ENCODE measurements around the gene CUX1. TPM values are rescaled to one million over a fixed set of nuclear protein-coding genes. Genes with fewer than 3 reads are reported as not detected.
"Not testable (repeated sequence)": the region's sequence is repeated elsewhere in the genome, so short reads cannot be mapped to it uniquely, and the experiment has no call there.

CUX1 gene
- total RNA-seq, 1 experiment from 2014 or later, result 49.8 TPM

DNA sequence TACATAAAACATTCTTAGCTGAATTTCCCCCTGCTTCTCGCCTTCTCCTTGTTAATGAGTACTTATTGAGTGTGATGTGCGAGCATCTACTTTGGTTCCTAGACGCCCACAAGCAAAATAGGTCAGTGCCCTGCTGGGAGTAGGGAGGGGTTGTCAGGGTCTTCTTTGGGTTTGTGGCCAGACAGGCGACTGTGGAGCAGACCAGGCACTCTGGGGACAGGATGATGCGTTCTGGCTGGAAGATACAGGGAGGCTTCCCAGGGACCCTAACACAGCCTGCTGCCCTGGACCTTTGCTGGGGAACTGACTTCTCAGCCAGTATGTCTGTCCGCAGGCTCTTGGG is 227.2 kb downstream of the CUX1 start:
- Histone ChIP-seq H3K36me3 (no peaks in the 10 kb centered on the region), H3K4me1 (replicated peaks) (peaks cover 30% of the 10 kb centered on the region), H3K4me3 (no peak overlapping the region), H3K27me3 (replicated peaks) (no peaks in the 10 kb centered on the region), H3K9me3 (replicated peaks) (no peaks in the 10 kb centered on the region), H3K27ac (no peak overlapping the region)
- peak in 1 of 2 experiments; percentile 7 for DNase-seq (ENCODE audit: low read depth in 1 of 2, low spot score in 2 of 2)

DNA sequence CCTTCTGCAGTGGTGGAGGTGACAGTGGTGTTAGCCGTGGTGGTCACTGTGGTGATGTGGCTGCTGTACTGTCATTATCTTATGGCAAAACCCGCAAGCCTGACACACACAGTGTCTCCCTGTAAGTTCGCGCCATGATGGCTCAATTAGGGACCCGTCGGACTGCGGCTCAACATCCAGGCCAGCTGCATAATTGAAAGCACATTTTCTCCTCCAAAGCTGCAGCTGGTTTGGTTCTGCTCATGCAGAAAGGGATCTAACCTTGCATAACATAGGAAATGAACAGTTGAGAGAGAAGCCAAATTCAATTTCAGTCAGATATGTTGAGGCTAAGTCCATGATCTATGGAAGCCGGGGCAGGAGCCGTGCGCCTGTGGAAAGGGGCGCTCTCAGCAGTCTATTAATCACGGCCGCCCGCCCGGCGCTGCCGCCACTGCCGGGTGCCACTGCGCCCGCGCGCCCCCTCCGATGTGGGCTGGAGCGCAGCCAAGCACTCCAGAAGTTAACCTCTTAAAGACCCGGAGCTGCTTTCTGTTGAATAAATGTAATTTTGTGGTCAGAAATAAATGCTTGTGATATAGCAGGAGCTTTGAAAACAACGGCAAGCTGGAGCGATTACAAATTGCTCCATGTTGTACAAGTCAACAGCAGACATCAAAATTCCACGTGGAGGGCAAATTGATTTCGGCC is 227.7 kb downstream of the CUX1 start:
- Histone ChIP-seq H3K9me3 (replicated peaks) (no peaks in the 10 kb centered on the region), H3K36me3 (no peaks in the 10 kb centered on the region), H3K27ac (no peak overlapping the region), H3K4me1 (replicated peaks) (peaks cover 30% of the 10 kb centered on the region), H3K27me3 (replicated peaks) (no peaks in the 10 kb centered on the region), H3K4me3 (no peak overlapping the region)
- DNase-seq (ENCODE audit: low read depth in 1 of 2, low spot score in 2 of 2), result peak; percentile 74 to 78

DNA sequence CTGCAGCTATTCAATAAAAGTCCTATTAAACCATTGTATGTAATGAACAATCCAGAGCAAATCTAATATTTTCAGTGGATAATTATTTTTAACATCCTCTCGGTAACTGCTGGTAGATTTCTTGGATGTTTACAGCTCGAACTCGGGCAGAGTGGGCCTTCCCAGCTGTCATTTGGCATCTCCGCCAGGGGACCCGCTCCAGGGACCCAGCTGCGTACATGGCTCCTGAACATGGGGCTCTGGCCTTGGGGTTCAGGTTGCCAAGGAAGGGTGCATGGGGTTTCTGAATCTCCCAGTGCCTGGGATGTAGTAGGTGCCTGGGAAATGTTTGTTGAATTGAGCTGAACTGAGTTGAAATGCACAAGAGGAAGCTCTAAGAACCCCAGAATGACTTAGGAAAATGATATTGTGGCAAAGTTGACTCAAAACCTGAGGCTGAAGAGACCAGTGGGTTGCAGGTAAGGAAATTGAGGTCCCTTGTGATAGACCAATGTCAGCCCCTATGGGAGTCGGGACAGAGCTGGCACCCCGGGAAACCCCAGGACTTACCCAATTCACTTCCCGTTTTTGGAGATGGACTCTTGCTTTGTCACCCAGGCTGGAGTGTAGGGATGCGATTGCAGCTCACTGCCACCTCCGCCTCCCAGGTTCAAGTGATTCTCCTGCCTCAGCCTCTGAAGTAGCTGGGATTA is 228.4 kb downstream of the CUX1 start:
- Histone ChIP-seq H3K4me3 (no peak overlapping the region), H3K36me3 (no peaks in the 10 kb centered on the region), H3K9me3 (replicated peaks) (no peaks in the 10 kb centered on the region), H3K27me3 (replicated peaks) (no peaks in the 10 kb centered on the region), H3K27ac (no peak overlapping the region), H3K4me1 (replicated peaks) (peaks cover 30% of the 10 kb centered on the region)
- DNase-seq (ENCODE audit: low read depth in 1 of 2, low spot score in 2 of 2), result no peak

- Histone ChIP-seq H3K27ac (no peak overlapping the region), H3K4me1 (replicated peaks) (peaks cover 30% of the 10 kb centered on the region), H3K4me3 (no peak overlapping the region), H3K27me3 (replicated peaks) (no peaks in the 10 kb centered on the region), H3K36me3 (no peaks in the 10 kb centered on the region), H3K9me3 (replicated peaks) (no peaks in the 10 kb centered on the region)
- no peak for DNase-seq (ENCODE audit: low read depth in 1 of 2, low spot score in 2 of 2)
Observed at GRCh38 chr7:102046373-102047117, 229.1 kb downstream of the CUX1 start.

DNA sequence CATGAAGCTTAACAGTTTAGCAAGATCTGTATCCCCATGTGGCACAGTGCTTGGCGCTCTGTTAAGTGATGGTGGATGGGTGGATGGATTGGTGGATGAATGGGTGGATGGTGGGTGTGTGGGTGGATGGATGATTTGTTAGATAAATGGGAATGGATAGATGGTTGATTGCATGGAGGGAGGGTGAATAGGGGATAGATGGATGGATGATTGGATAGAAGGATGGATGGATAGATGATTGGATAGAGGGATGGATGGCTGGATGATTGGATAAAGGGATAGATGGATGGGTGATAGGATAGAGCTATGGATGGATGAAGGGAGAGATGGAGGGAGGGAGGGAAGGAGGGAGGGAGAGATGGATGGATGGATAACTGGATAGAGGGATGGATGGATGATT is 229.7 kb downstream of the CUX1 start:
- peaks cover 25% of the 10 kb centered on the region for H3K4me1 ChIP-seq (replicated peaks)
- H3K36me3 ChIP-seq, result no peaks in the 10 kb centered on the region
- H3K4me3 ChIP-seq, result no peak overlapping the region
- H3K27me3 ChIP-seq (replicated peaks), result no peaks in the 10 kb centered on the region
- no peaks in the 10 kb centered on the region for H3K9me3 ChIP-seq (replicated peaks)
- H3K27ac ChIP-seq, result no peak overlapping the region
- DNase-seq (ENCODE audit: low read depth in 1 of 2, low spot score in 2 of 2), result no peak

- H3K36me3 ChIP-seq, result no peaks in the 10 kb centered on the region
- no peaks in the 10 kb centered on the region for H3K9me3 ChIP-seq (replicated peaks)
Observed at GRCh38 chr7:102049765-102050164, 232.3 kb downstream of the CUX1 start.

DNA sequence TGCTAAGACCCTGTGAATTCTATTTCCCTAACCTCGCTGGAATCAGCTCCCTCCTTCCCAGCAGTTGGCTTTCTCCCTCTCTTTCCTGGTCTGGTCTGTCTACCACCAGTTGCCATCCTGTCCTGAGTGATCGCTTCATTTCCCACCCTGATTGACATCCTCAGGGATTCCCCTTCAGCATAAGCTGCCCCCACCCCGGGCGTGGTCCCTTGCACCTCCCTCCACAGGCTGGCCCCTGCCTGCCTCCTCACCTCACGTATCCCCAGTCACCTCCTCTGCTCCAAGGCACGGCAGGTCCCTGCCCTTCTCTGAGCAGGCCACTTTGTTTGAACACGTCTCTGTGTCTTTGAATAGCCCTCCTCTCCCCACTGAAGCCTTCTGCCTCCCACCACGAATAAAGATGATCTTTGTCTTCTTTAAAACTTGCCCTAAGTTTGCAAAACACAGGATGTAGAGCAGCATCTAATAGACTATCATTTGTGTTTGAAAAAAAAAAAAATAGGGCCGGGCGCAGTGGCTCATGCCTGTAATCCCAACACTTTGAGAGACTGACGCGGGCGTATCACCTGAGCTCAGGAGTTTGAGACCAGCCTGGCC is 233.5 kb downstream of the CUX1 start:
- Histone ChIP-seq H3K4me3 (no peak overlapping the region), H3K36me3 (peaks cover 6% of the 10 kb centered on the region; the same call in 1 of the 2 replicates), H3K27me3 (replicated peaks) (no peaks in the 10 kb centered on the region), H3K4me1 (replicated peaks) (peaks cover 8% of the 10 kb centered on the region), H3K27ac (no peak overlapping the region), H3K9me3 (replicated peaks) (no peaks in the 10 kb centered on the region; the same call in 1 of the 2 replicates)
- DNase-seq (ENCODE audit: low read depth in 1 of 2, low spot score in 2 of 2), result no peak

More at GRCh38 chr7:102049765-102050164, 232.3 kb downstream of the CUX1 start:
- DNase-seq (ENCODE audit: low read depth in 1 of 2, low spot score in 2 of 2), result no peak
- Histone ChIP-seq H3K27me3 (replicated peaks) (no peaks in the 10 kb centered on the region), H3K27ac (no peak overlapping the region), H3K4me3 (no peak overlapping the region), H3K4me1 (replicated peaks) (peaks cover 20% of the 10 kb centered on the region)

- not testable (repeated sequence) for H3K9me3 ChIP-seq (replicated peaks); H3K27me3 ChIP-seq (replicated peaks); DNase-seq (ENCODE audit: low read depth in 1 of 2, low spot score in 2 of 2); H3K4me3 ChIP-seq; H3K4me1 ChIP-seq (replicated peaks); H3K27ac ChIP-seq; H3K36me3 ChIP-seq
Observed at GRCh38 chr7:102051736-102052135, 234.3 kb downstream of the CUX1 start.

DNA sequence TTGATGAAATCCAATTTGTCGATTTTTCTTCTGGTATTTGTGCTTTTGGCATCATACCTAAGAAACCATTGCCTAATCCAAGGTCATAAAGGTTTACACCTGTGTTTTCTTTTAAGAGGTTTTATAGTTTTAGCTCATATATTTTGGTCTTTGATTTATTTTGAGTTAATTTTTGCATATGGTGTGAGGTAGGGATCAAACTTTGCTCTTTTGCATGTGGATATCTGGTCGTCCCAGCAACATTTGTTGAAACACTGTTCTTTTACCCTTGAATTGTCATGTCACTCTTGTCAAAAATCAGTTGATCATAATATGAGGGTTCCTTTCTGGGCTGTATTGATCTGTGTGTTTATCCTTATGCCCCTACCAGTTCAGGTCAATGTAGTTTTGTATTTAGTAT is 236.7 kb downstream of the CUX1 start:
- no peak overlapping the region for H3K27ac ChIP-seq
- H3K4me3 ChIP-seq, result no peak overlapping the region
- no peaks in the 10 kb centered on the region; the same call in none of the 2 replicates for H3K9me3 ChIP-seq (replicated peaks)
- H3K36me3 ChIP-seq, result peaks cover 9% of the 10 kb centered on the region; the same call in 1 of the 2 replicates
- no peak for DNase-seq (ENCODE audit: low read depth in 1 of 2, low spot score in 2 of 2)
- H3K4me1 ChIP-seq (replicated peaks), result no peaks in the 10 kb centered on the region
- H3K27me3 ChIP-seq (replicated peaks), result no peaks in the 10 kb centered on the region

DNA sequence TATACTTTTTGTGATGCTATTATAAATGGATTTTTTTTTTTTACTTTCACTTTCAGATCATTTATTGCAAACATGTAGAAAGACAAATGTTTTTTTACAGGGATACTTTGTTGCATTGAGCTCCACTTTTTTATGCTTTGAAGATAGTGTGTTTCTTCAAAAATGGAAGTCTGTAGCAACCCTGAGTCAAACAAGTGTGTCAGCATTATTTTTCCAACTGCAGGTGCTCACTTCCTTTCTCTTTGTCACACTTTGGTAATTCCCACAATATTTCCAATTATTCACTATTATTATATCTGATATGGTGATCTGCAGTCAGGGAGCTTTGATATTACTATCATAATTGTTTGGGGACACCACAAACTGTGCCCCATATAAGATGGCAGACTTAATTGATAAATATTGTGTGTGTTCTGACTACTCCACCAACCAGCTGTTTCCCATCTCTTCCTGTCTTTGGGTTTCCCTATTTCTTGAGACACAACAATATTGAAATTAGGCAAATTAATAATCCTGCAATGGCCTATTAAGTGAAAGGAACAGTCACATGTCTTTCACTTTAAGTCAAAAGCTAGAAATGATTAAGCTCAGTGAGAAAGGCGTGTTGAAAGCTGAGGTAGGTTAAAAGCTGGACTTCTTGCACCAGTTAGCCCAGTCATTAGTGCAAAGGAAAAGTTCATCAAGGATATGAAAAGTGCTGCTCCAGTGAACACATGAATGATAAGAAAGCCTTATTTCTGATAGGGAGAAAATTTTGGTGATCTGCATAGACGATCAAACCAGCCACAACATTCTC is 238.0 kb downstream of the CUX1 start:
- Histone ChIP-seq H3K27me3 (replicated peaks) (no peaks in the 10 kb centered on the region), H3K9me3 (replicated peaks) (no peaks in the 10 kb centered on the region; the same call in none of the 2 replicates), H3K4me3 (no peak overlapping the region), H3K27ac (no peak overlapping the region), H3K36me3 (peaks cover 9% of the 10 kb centered on the region; the same call in 1 of the 2 replicates), H3K4me1 (replicated peaks) (no peaks in the 10 kb centered on the region)
- no peak for DNase-seq (ENCODE audit: low read depth in 1 of 2, low spot score in 2 of 2)

DNA sequence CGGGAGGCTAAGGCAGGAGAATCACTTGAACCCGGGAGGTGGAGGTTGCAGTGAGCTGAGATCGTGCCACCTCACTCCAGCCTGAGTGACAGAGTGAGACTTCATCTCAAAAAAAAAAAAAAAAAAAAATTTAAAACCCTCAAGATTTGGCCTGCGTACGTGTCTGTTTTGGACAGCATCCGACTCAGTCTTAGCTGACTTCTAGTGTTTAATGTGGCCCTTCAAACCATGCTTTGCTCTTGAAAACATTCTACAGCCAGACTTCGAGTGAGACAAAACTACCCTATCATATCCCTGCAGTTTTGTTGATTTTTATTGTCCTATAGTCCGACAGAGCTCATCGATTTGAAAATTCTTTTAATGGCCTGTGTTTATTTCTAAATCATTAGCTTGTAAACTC is 242.1 kb downstream of the CUX1 start:
- Histone ChIP-seq H3K27me3 (replicated peaks) (no peaks in the 10 kb centered on the region), H3K27ac (no peak overlapping the region), H3K9me3 (replicated peaks) (no peaks in the 10 kb centered on the region; the same call in none of the 2 replicates), H3K4me1 (replicated peaks) (peaks cover 36% of the 10 kb centered on the region), H3K4me3 (no peak overlapping the region), H3K36me3 (peaks cover 9% of the 10 kb centered on the region; the same call in 1 of the 2 replicates)
- DNase-seq (ENCODE audit: low read depth in 1 of 2, low spot score in 2 of 2), result no peak

GRCh38 chr7:102061354-102061945 is 244.0 kb downstream of the CUX1 start:
- peak overlapping the region; percentile 84 for H3K27ac ChIP-seq
- H3K4me1 ChIP-seq (replicated peaks), result peaks cover 41% of the 10 kb centered on the region
- H3K9me3 ChIP-seq (replicated peaks), result no peaks in the 10 kb centered on the region; the same call in 1 of the 2 replicates
- no peaks in the 10 kb centered on the region for H3K36me3 ChIP-seq
- DNase-seq (ENCODE audit: low read depth in 1 of 2, low spot score in 2 of 2), result no peak
- H3K27me3 ChIP-seq (replicated peaks), result no peaks in the 10 kb centered on the region
- H3K4me3 ChIP-seq, result no peak overlapping the region

DNA sequence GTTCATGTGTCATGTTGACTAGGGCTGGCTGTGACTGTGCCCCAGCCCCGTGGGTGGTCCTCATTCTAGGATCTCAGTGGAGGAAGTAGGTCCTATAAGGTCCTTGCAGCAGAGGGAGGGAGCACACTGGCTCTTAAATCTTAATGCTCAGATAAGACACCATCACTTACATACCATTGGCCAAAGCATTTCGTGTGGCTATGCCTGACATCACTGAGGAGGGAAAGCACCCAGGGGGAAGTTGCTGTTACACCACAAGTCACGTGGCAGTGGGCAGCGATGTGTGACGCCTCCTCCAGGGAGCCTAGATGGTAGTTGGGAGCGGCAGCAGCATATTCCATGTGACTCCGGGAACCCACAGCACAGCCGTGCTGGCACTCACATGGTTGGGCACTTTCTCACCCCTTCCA is 244.6 kb downstream of the CUX1 start:
- peak; percentile 96 to 97 for DNase-seq (ENCODE audit: low read depth in 1 of 2, low spot score in 2 of 2)
- Histone ChIP-seq H3K27ac (peak overlapping the region; percentile 84), H3K9me3 (replicated peaks) (no peaks in the 10 kb centered on the region; the same call in 1 of the 2 replicates), H3K27me3 (replicated peaks) (no peaks in the 10 kb centered on the region), H3K4me3 (no peak overlapping the region), H3K36me3 (no peaks in the 10 kb centered on the region), H3K4me1 (replicated peaks) (peaks cover 41% of the 10 kb centered on the region)

Measured in SJSA1 (cell line).